ENCODE results near the gene SRC.
"Not testable (repeated sequence)": the region's sequence is repeated elsewhere in the genome, so short reads cannot be mapped to it uniquely, and the experiment has no call there.

Gene SRC

DNA sequence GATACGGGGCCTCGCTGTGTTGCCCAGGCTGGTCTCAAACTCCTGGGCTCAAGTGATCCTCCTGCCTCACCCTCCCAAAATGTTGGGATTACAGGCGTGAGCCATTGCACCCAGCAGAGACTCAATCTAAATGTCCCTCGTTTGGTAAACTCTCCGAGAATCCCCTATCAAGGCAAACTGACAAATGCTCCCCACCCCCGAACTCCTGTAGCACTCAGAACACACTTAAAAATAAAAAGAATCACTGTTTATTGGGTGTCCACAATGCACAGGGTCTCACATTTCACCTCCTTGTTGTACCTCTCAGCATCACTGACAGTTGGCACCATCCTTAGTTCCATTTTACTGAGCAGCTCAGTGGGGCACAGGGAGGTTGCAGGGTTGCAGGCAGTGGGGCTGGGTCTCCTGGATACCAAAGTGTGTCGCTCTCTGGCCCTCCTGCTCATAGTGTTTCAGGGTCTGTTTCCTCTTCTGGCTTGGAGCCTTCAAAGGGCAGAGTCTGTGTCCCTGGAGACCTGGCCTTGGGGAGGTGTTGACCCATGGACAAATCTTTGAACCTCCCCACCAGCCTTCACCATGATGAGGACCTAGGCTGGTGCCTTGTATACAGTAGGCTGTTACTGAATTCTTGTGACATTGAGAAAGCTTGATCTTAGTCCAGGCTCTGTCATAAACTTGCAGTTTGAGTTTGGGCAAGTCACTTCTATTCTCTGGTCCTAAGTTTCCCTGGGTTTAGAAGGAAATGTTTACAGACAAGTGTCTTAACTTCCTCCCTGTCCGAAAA lies 8.5 kb upstream of the SRC start:
- DNase-seq, result peak; percentile 24

DNA sequence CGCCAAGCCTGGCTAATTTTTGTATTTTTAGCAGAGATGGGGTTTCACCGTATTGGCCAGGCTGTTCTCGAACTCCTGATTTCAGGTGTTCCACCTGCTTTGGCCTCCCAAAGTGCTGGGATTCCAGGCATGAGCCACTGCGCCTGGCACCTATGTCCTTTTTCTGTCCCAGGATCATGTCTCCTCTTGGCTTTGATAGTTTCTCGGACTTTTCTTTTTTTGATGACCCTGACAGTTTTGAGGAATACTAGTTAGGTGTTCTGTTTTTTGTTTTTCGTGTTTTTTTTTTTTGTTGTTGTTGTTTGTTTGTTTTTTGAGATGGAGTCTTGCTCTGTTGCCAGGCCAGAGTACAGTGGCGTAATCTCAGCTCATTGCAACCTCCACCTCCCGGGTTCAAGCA lies 7.6 kb upstream of the SRC start:
- DNase-seq, result not testable (repeated sequence)

DNA sequence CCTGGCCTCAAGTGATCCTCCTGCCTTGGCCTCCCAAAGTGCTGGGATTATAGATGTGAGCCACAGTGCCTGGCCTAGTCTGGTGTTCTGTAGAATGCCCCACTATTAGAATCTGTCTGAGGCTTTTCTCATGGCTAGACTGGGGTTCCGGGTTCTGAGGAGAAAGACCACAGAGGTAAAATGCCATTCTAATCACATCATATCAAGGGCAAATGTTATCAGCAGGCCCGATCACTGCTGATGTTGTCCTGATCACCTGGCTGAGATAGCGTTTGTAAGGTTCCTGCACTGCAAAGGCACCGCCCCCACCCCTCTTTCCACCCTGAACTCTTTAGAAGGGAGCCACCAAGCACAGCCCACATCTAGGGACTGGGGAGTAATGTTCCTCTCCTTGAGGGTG lies 6.7 kb upstream of the SRC start:
- DNase-seq, result no peak

DNA sequence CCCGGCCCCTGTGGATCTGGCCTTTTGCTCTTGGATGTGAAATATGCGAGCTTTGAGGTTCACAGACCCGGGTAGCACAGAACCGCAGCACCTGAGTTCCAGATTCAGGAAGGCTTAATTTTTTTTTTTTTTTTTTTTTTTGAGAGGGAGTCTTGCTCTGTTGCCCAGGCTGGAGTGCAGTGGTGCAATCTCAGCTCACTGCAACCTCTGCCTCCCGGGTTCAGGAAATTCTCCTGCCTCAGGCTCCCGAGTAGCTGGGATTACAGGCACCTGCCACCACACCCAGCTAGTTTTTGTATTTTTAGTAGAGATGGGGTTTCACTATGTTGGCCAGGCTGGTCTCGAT lies 6.2 kb upstream of the SRC start:
- DNase-seq, result not testable (repeated sequence)

DNA sequence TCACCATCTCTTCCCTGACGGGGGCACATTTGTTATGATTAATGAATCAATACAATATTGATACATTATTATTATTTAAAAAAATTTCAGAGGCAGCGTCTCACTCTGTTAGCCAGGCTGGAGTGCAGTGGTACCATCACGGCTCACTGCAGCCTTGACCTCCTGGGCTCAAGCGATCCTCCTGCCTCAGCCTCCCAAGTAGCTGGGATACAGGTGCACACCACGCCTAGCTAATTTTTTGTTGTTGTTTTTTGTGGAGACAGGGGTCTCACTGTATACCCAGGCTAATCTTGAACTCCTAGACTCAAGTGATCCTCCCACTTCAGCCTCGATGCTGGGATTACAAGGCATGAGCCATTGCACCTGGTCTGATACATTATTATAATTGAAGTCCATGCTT lies 4.9 kb upstream of the SRC start:
- DNase-seq, result no peak

DNA sequence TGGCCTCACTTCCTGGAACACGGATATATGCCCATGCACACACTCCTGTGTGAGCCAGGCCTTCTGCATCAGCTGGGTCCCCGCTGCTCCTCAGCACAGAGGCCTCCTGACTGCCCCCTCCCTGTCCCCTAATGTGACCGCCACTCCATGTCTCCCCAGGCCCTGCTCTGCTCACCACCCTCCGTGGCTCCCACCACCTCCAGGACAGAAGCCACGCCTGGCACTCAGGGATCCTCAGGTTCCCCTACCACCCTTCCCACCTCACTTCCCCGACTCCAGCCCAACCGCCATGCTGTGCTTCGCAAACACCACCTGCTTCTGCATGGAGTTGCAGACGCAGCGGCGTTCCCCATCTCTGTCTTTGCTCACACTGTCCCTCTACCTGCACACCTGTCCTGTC lies 4.3 kb upstream of the SRC start:
- no peak for DNase-seq

DNA sequence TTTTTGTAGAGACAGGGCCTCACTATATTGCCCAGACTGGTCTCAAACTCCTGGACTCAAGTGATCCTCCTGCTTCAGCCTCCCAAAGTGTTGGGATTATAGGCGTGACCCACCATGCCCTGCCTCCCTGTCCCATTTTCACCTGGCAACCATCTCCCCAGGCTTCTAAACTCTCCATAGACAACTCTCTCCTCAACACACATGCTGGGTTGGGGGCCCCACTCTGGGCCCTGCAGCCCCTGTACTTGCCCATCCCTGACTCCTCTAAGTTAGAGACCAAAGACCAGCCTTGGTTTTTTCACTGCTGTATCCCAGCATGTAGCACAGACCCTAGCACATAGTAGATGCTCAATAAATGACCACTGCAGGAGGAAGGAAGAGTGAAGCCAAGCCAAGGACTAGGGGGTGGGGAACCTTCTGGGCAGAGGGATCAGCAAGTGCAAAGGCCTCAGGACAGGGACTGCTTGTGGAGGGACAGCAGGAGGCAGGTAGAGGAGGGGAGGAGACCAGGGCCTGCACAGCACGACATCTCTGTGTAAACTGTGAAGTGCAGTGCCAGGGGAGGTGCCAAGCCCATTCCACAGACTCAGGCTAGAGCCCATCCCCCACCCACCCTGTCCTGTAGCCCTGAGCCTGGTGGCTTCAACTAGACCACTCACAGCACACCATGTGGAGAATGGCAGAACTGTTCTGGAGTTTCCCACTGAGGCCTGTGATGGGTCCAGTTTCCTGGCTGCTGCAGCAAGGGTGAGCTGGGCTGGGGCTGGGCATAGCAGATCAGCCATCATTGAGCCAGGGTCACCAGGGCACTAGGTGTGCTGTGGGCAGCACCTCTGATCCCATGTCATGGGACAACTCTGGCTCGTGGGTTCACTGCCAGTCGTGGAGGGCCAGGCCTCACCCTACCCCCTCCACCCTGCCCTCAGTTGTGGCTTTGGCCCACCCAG lies 3.4 kb upstream of the SRC start:
- peak; percentile 32 for DNase-seq

DNA sequence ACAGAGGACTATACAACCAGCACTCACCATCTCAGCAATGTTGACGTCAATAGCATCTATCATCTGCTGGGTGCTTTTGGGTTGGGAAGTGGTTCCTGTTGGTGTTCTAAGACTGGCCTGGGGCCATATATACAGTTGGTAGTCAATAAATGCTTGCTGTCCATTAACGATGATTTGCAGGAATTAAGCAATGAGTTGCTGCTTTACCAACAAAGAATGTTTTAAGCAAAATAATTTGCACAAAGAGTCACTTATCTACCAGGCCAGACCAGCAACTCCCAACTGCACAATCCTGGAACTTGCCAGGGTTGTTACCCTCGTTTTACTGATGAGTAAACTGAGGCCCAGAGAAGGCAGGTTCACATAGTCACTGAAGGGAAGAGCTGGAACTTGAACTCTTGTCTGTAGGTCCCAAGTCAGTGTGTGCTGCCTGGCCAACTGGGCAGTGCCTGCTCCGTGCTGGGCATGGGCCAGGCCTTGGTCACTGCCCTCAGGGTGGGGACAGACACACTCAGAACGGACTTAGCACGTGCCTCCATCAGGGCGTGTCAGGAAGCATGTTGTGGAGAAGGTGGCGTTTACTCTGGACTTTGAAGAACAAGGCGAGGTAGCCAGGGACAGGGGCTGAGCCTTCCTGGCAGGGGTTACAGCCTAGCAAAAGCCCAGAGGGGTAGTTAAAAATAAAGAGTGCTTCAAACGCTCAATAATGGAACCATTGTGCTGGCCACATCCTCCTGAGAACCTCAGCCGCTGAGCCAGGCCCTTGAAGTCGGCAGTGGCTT lies 2.5 kb upstream of the SRC start:
- no peak for DNase-seq

DNA sequence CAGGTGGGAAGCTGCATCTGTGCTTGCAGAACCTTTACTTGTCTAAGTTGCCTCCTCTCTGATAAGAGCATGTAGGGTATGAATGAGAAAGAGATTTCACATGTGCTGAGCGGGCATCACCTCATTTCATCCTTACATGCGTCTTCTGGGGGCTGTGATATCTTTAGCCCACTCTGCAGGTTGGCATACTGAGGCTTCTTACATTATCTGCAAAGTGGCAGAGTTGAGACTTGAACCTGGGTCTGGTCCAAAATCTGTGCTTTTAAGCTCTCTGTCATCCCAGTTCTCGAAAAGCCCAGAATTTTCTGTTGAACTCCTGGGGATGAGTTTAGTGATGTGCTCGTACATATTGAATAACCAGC lies 2.0 kb upstream of the SRC start:
- DNase-seq, result no peak

DNA sequence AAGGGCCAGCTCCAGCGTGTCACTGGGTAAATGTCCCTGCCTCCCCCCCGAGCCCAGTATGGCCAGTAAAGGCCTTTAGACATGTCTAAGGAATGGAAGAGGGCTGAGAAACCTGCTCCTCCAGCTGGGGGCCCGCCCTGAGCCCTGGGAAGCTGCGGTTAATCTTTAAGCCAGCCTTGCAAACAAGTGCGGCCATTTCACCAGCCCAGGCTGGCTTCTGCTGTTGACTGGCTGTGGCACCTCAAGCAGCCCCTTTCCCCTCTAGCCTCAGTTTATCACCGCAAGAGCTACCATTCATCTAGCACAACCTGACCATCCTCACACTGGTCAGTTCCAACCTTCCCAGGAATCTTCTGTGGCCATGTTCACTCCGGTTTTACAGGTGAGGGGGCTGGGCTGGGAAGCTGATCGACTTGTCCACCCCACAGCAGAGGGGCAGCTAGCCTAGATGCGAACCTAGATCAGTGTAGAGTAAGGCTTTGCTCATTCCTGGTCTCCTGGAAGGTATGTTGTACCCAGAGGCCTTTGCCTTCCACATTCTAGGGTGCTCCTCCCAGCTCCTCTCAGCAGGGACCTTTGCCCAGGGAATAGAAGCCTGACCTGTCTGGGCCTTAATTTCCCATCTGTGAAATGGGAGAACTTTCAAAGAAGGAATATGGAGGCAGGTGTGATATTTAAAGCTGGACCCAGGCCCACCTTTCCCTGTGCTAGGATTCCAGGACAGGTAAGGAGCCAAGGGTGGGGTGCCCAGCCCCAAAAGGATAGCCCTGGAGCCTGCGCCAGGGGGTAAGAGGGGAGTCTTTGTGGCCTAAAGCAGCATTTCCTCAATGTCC lies 1.2 kb upstream of the SRC start:
- no peak for DNase-seq

DNA sequence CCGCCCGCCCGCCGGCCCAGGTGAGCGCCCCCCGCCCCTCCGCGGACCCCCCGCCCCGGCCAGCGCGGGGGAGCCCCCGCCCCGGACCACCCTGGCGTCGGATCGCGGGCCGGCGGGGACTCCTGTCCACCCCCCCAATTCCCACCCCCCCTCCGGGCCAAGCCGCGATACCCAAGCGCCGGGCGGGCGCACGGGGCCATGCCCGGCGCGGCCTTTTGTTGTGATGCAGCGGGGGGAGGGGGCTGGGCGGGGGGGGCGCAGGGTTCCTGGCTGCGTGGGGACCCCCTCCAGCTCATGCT lies 245 bp downstream of the SRC start:
- no peak for DNase-seq

DNA sequence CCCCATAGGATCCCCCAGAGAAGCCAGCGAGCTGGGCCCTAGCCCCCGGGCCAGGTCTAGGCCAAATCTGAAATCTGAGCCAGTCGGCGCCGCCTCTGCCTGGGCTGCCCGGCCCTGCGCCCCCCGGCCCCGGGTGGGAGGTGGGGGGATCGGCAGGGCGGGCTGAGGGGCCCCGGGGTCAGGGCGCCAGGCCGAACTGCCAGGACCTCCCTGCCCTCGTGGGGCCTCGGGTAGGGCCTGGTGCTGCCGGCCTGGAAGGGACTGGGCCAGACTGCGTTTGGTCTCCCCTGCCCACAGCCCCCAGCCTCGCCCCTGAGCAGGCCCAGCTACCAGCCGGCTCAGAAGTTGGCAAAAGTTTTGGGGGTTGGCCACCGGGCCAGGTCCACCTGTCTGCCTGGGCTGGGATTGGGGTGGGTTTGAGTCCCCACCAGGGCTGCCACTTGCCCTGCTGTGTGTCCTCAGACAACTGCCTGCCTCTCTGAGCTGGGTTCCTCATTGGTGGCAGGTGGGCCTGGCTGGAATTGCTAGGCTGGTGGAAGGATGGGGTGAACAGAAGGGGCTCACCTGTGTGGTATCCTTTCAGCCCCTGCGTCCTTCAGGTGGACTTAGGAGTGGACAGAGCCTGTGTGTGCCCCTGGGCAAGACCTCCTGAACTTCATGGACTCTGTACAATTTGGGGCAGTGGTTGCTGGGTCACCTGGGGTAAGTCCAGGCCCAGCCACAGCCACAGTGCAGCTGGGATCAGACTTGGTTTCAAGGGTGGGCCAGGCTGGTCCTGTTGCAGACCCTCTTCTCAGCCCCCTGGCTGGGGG lies 801 bp downstream of the SRC start:
- peak; percentile 12 for DNase-seq

DNA sequence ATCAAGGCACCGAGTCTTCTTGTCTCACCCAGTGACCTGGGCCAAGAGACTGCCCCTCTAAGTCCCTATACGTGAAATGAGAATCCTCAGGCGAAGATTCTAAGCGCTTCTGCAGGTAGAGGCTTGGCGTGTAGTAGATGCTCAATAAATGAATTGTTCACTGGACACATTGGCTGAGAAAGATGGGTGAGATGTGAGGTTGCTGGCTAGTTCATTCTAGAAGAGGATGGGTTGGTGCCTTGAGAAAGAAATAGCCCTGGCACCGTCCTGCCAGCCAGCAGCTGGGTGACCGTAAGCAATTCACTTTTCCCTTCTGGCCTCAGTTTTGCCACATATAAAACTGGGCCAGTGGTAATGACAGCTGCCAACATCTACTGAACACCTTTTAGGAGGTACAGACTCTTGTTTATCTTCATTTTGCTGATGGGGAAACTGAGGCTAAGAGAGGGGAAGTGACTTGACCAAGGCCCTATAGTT lies 1.4 kb downstream of the SRC start:
- DNase-seq, result no peak

DNA sequence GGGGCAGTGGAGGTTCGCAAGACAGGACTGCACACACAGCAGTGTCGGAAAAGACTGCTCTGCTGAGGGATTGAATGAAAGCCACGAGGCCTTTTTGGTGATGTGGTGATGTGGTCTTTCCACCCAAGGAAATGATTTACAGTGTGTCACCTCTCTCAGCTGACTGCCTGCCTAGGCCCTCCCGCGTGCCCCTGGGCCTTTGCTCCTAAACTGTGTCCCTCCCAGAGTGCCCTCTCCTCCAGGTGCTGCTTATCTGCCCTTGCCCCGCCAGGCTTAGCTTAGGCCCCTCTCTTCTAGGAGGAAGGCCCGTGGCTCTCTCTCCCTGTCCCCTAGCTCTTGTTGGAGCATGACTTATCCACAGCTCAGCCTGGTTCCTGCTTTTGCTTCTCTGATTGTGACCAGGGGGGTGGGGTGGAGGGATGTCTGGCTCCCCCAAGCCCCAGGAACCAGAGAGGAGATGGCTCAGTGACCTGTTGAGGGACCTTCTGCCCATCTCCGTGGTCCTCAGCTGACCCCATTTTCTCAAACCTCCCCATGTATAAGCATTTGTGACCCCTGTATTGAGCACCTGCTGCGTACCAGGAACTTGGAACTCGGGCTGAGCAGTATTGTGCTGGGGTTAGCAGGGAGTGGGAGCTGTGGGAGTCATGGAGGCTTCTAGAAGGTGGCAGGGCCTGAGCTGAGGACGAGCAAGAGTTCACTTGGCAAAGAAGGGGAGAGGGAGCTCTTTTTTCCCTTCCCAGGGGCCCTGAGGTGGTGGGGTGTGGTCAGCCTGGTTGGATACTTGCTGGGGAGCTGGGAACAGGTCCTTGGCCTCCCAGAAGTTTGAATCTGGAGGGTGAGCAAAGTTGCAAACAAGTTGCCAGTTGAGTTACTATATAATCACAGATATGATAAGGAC lies 2.2 kb downstream of the SRC start:
- DNase-seq, result peak; percentile 68

DNA sequence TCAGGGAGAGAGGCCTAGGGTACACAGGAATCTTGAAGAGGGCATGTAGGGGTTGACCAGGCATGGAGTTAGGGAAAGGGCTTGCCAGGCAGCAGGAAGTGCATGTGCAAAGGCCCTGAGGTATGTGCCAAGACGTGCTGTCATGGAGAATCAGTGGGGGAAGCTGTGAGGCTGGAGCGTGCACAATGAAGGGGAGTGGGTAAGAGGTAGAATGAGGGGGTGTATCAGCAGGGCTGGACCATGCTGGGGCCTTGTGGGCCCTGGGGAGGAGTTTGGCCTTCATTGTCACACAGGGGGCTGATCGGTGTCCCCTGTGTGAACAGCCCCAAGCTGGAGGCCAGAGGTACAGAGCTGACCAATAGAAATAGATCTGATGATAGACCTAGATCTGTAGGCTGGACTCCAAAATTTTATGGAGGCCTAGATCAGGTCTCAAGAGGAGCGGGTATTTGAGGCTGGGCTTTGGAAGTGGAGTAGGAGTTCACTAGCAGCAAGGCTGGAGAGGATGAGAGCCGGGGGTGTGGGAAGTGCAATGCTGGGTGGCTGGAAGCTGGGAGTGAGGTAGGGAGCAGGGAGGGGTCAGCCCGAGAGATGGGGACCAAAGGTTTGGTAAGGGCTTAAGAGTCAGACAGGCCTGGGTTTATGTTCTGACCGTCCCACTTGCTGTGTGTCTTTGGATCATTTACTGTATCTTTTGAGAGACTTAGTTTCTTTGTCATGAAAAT lies 3.0 kb downstream of the SRC start:
- peak; percentile 45 for DNase-seq

DNA sequence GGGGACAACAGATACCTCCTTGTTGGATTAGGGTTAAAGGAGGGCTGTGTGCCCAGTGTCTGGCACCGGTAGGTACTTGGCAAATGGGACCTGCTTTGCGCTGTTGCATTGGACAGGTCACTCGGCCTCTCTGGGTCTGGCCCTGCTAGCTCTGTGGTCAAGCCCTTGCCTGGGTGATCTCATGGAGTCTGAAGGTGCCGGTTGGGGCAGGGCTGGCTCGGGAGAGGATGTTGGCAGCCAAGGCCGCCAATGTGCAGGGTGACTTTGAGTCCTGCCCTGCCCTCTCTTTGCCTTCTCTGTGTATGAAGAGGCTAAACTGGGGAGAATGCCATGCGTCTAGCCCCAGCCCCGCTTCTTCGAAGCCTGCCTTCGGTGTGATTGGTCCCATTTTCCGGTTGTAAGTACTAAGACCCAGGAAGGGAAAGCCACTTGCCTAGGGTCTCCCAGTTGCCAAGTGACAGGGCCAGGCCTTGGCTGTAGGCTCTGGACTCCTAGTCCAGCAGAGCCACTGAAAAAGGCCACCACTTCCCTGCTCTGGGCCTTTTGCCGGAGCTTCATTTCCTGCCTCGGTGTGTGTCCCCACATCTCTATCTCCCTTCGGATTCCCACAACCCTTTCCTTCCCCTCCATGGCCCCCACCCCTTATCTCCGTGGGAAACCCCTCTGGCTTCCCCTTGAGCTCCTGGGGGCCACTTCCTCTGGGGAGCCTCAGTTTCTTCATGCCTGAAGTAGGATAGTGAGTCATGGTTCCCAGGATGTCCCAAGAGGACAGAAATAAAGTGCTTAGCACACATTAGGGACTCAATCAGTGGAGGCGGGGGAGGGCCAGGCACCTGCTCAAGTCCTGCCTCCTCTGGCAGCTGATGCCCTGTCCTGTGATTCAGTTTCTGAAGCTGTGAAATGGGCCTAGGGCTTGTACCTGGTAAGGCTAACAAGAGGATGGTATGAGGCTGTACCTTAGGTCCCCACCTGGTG lies 3.9 kb downstream of the SRC start:
- DNase-seq, result peak; percentile 96

DNA sequence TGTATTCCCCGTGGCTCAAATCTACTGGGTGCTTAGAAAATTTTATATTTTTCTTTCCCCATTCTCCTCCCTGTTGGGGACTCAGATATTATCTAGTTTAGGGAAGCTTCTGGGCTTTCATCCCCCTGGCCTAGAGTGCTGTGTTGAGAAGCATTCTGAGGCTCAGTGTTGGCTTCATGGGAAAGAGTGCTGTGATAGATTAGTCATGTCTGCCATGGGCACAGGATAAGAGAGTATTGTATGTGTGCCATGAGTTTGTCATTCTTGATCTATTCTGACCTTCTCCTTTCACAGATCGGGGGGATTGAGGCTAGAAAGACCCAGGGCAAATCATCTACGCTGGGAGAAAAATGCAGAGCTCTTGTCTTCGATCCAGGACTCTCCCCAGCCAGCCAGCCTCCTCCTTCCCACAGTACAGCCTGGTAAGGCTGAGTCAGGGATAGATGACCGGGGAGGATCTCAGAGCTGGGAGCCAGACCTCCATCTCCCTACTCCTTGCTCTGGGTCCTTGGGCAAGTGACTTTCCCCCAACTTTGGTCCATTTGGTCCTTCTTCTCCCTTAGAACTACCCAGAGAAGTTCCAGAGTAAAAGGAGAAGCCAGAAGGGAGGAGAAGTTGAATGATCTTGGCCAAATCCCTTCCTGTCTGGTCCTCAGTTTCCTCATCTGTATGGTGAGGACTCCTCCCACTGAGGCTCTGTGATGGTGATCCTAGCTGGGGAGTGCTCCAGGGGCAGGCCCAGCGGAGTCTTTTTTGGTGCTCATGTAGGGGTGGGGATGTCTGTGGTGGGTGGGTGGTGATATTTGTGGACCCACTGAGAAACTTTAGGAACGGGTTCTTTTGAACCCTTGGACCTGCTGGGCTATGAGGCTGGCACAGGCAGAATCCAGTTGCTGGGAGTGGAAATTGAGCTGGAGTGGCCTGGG lies 5.0 kb downstream of the SRC start:
- peak; percentile 31 for DNase-seq
